DND-41 (cell line): ENCODE results near the gene CASP2.

Experiments used
- CTCF ChIP-seq: IDR thresholded peaks from 2 replicates; pipeline ENCODE4 v1.5.1; 2012; ENCODE audit warnings: borderline replicate concordance, low read length, moderate library complexity, mild to moderate bottlenecking; ENCODE audit not compliant: poor library complexity, severe bottlenecking; ENCODE audit errors: extremely low read depth
- EZH2 ChIP-seq: IDR thresholded peaks from 3 replicates; pipeline ENCODE4 v1.6.1; 2012; ENCODE audit warnings: borderline replicate concordance, low read depth, mild to moderate bottlenecking, moderate library complexity, low read length, inconsistent platforms; ENCODE audit not compliant: severe bottlenecking

GRCh38 chr7:143285470-143285778 is 2.7 kb upstream of the CASP2 start:
- no peak for TF ChIP-seq CTCF
- no peak for TF ChIP-seq EZH2
